ENCODE measurements around the gene DMXL2.

DMXL2 gene

GRCh38 chr15:51647128-51647562, 24.6 kb upstream of the DMXL2 start:
- Histone ChIP-seq H2BK5ac (ENCODE audit: low read length) (no peak overlapping the region), H3K9ac (ENCODE audit: low read depth, low read length, poor library complexity) (no peak overlapping the region), H3K36me3 (replicated peaks in 1 of 2; ENCODE audit: control insufficient read depth in 2 of 2, insufficient read depth in 2 of 2, low read length in 2 of 2) (no peaks in the 10 kb centered on the region), H3K14ac (ENCODE audit: low read length) (no peak overlapping the region), H3K79me1 (ENCODE audit: low read depth, low read length) (no peaks in the 10 kb centered on the region), H3K4me2 (ENCODE audit: insufficient read depth, low read length, poor library complexity, severe bottlenecking) (no peak overlapping the region), H3K27ac (replicated peaks; ENCODE audit: low read length) (no peak overlapping the region), H2BK15ac (ENCODE audit: low read length) (no peak overlapping the region), H2BK12ac (ENCODE audit: low read length) (no peak overlapping the region), H2BK120ac (ENCODE audit: low read depth, low read length) (no peak overlapping the region), H4K91ac (ENCODE audit: low read depth, low read length, poor library complexity) (no peak overlapping the region), H2AK5ac (ENCODE audit: low read depth, low read length) (no peak overlapping the region), H3K18ac (ENCODE audit: low read length) (no peak overlapping the region), H3K27me3 (ENCODE audit: control insufficient read depth in 3 of 3, insufficient read depth in 3 of 3, low read depth in 1 of 3, low read length in 3 of 3) (peaks cover 0 to 16% (median 0%) of the 10 kb centered on the region in 3 experiments), H3K23ac (ENCODE audit: low read depth, low read length, poor library complexity) (no peak overlapping the region), H3K4ac (ENCODE audit: low read length) (no peak overlapping the region), H3K9me3 (replicated peaks in 1 of 2; ENCODE audit: control insufficient read depth in 2 of 2, insufficient read depth in 1 of 2, low read depth in 1 of 2, low read length in 2 of 2) (no peaks in the 10 kb centered on the region), H3K4me3 (ENCODE audit: low read length in 2 of 2) (no peak overlapping the region), H2AFZ (ENCODE audit: low read length) (peak overlapping the region; percentile 12), H3K4me1 (ENCODE audit: control insufficient read depth in 2 of 2, insufficient read depth in 1 of 2, low read depth in 1 of 2, low read length in 2 of 2) (no peaks in the 10 kb centered on the region), H4K8ac (ENCODE audit: low read depth, low read length) (no peak overlapping the region)
- no CpG with 5 or more reads among the region's 3 CpGs for WGBS, 2 donors (ENCODE audit: extremely low coverage in 2 of 2, insufficient read length in 2 of 2, insufficient replicate concordance in 1 of 2)
- DNase-seq (ENCODE audit: low spot score): no peak

DNA sequence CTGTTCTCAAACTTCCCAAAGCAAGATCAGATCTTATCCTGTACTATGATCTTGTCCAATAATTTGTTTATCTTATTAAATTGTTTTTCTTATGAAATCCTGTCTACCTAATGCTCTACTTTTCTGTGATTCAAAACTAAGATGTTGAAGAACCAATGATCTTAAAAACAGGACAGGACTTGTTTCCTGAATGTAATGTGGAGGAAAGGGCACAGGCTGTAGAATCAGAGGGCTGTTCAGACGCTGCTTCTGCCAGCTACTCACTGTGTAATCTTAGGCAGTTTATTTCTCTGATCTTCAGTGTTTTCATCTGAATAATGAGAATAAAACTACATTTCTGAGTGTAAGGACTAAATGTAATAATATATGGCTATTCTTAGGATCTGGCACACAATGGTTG, 20.1 kb upstream of the DMXL2 start:
- H3K27me3 ChIP-seq (ENCODE audit: control insufficient read depth in 3 of 3, insufficient read depth in 3 of 3, low read depth in 1 of 3, low read length in 3 of 3): peaks cover 0 to 12% (median 0%) of the 10 kb centered on the region in 3 experiments
- no peak overlapping the region for H3K18ac ChIP-seq (ENCODE audit: low read length)
- H2BK5ac ChIP-seq (ENCODE audit: low read length): no peak overlapping the region
- H2AFZ ChIP-seq (ENCODE audit: low read length): no peak overlapping the region
- no peak overlapping the region for H3K14ac ChIP-seq (ENCODE audit: low read length)
- H3K79me1 ChIP-seq (ENCODE audit: low read depth, low read length): no peaks in the 10 kb centered on the region
- H3K27ac ChIP-seq (replicated peaks; ENCODE audit: low read length): no peak overlapping the region
- no peak overlapping the region for H3K9ac ChIP-seq (ENCODE audit: low read depth, low read length, poor library complexity)
- no peaks in the 10 kb centered on the region for H3K4me1 ChIP-seq (ENCODE audit: control insufficient read depth in 2 of 2, insufficient read depth in 1 of 2, low read depth in 1 of 2, low read length in 2 of 2)
- no peak overlapping the region for H3K4me3 ChIP-seq (ENCODE audit: low read length in 2 of 2)
- no peak overlapping the region for H4K8ac ChIP-seq (ENCODE audit: low read depth, low read length)
- no peak overlapping the region for H2BK120ac ChIP-seq (ENCODE audit: low read depth, low read length)
- H3K4ac ChIP-seq (ENCODE audit: low read length): no peak overlapping the region
- no peaks in the 10 kb centered on the region for H3K36me3 ChIP-seq (replicated peaks in 1 of 2; ENCODE audit: control insufficient read depth in 2 of 2, insufficient read depth in 2 of 2, low read length in 2 of 2)
- no peak overlapping the region for H3K4me2 ChIP-seq (ENCODE audit: insufficient read depth, low read length, poor library complexity, severe bottlenecking)
- no peak overlapping the region for H4K91ac ChIP-seq (ENCODE audit: low read depth, low read length, poor library complexity)
- DNase-seq (ENCODE audit: low spot score): no peak
- no peak overlapping the region for H2AK5ac ChIP-seq (ENCODE audit: low read depth, low read length)
- H3K23ac ChIP-seq (ENCODE audit: low read depth, low read length, poor library complexity): no peak overlapping the region
- no peak overlapping the region for H2BK15ac ChIP-seq (ENCODE audit: low read length)
- no CpG with 5 or more reads among the region's 1 CpG for WGBS, 2 donors (ENCODE audit: extremely low coverage in 2 of 2, insufficient read length in 2 of 2, insufficient replicate concordance in 1 of 2)
- no peak overlapping the region for H2BK12ac ChIP-seq (ENCODE audit: low read length)
- no peaks in the 10 kb centered on the region for H3K9me3 ChIP-seq (replicated peaks in 1 of 2; ENCODE audit: control insufficient read depth in 2 of 2, insufficient read depth in 1 of 2, low read depth in 1 of 2, low read length in 2 of 2)

- no peak overlapping the region for H3K9ac ChIP-seq (ENCODE audit: low read depth, low read length, poor library complexity)
- H3K18ac ChIP-seq (ENCODE audit: low read length): no peak overlapping the region
- no peak overlapping the region for H3K4ac ChIP-seq (ENCODE audit: low read length)
- no peak overlapping the region for H2AK5ac ChIP-seq (ENCODE audit: low read depth, low read length)
- no peaks in the 10 kb centered on the region for H3K4me1 ChIP-seq (ENCODE audit: control insufficient read depth in 2 of 2, insufficient read depth in 1 of 2, low read depth in 1 of 2, low read length in 2 of 2)
- H2BK5ac ChIP-seq (ENCODE audit: low read length): no peak overlapping the region
- no peaks in the 10 kb centered on the region for H3K9me3 ChIP-seq (replicated peaks in 1 of 2; ENCODE audit: control insufficient read depth in 2 of 2, insufficient read depth in 1 of 2, low read depth in 1 of 2, low read length in 2 of 2)
- H2BK15ac ChIP-seq (ENCODE audit: low read length): no peak overlapping the region
- H3K79me1 ChIP-seq (ENCODE audit: low read depth, low read length): no peaks in the 10 kb centered on the region
- DNase-seq (ENCODE audit: low spot score): no peak
- no peak overlapping the region for H3K4me3 ChIP-seq (ENCODE audit: low read length in 2 of 2)
- H4K91ac ChIP-seq (ENCODE audit: low read depth, low read length, poor library complexity): no peak overlapping the region
- no peak overlapping the region for H3K27ac ChIP-seq (replicated peaks; ENCODE audit: low read length)
- H3K36me3 ChIP-seq (replicated peaks in 1 of 2; ENCODE audit: control insufficient read depth in 2 of 2, insufficient read depth in 2 of 2, low read length in 2 of 2): no peaks in the 10 kb centered on the region
- no peak overlapping the region for H2BK120ac ChIP-seq (ENCODE audit: low read depth, low read length)
- no CpG with 5 or more reads among the region's 4 CpGs for WGBS, 2 donors (ENCODE audit: extremely low coverage in 2 of 2, insufficient read length in 2 of 2, insufficient replicate concordance in 1 of 2)
- H3K4me2 ChIP-seq (ENCODE audit: insufficient read depth, low read length, poor library complexity, severe bottlenecking): no peak overlapping the region
- no peak overlapping the region for H2BK12ac ChIP-seq (ENCODE audit: low read length)
- H3K23ac ChIP-seq (ENCODE audit: low read depth, low read length, poor library complexity): no peak overlapping the region
- H3K27me3 ChIP-seq (ENCODE audit: control insufficient read depth in 3 of 3, insufficient read depth in 3 of 3, low read depth in 1 of 3, low read length in 3 of 3): peaks cover 0 to 12% (median 0%) of the 10 kb centered on the region in 3 experiments
- no peak overlapping the region for H2AFZ ChIP-seq (ENCODE audit: low read length)
- H4K8ac ChIP-seq (ENCODE audit: low read depth, low read length): no peak overlapping the region
- no peak overlapping the region for H3K14ac ChIP-seq (ENCODE audit: low read length)
Measured at GRCh38 chr15:51641490-51642130, 19.0 kb upstream of the DMXL2 start.

DNA sequence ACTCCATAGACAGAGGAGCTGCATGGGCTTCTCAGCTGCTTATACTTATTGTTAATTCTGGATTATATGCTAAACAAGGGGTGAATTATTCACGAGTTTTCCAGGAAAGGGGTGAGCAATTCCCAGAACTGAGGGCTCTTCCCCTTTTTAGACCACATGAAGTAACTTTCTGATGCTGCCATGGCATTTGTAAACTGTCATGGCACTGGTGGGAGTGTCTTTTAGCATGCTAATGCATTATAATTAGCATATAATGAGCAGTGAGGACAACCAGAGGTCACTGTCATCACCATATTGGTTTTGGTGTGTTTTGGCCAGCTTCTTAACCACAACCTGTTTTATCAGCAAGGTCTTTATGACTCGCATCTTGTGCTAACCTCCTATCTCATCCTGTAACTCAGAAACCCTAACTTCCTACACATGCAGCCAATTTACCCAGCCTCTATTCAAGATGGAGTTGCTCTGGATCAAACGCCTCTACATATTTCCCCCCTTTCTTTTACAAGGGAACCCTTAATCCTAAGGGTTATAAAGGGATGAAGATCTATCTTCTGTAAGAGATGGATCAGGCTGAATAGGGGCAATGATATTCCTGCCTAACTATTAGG, 12.1 kb upstream of the DMXL2 start:
- Histone ChIP-seq H3K4ac (ENCODE audit: low read length) (no peak overlapping the region), H2BK5ac (ENCODE audit: low read length) (no peak overlapping the region)
- no CpG with 5 or more reads among the region's 3 CpGs for WGBS, 2 donors (ENCODE audit: extremely low coverage in 2 of 2, insufficient read length in 2 of 2, insufficient replicate concordance in 1 of 2)

More for the DNA sequence above, 12.1 kb upstream of the DMXL2 start:
- Histone ChIP-seq H3K27ac (replicated peaks; ENCODE audit: low read length) (no peak overlapping the region), H3K79me1 (ENCODE audit: low read depth, low read length) (no peaks in the 10 kb centered on the region), H3K4me2 (ENCODE audit: insufficient read depth, low read length, poor library complexity, severe bottlenecking) (no peak overlapping the region), H2BK12ac (ENCODE audit: low read length) (no peak overlapping the region), H3K4me1 (ENCODE audit: control insufficient read depth in 2 of 2, insufficient read depth in 1 of 2, low read depth in 1 of 2, low read length in 2 of 2) (peaks cover 2 to 6% of the 10 kb centered on the region in 2 donors), H4K91ac (ENCODE audit: low read depth, low read length, poor library complexity) (no peak overlapping the region), H3K27me3 (ENCODE audit: control insufficient read depth in 3 of 3, insufficient read depth in 3 of 3, low read depth in 1 of 3, low read length in 3 of 3) (no peaks in the 10 kb centered on the region), H3K23ac (ENCODE audit: low read depth, low read length, poor library complexity) (no peak overlapping the region), H3K9ac (ENCODE audit: low read depth, low read length, poor library complexity) (no peak overlapping the region), H2AFZ (ENCODE audit: low read length) (peak overlapping the region; percentile 41), H3K18ac (ENCODE audit: low read length) (no peak overlapping the region), H4K8ac (ENCODE audit: low read depth, low read length) (no peak overlapping the region), H3K4me3 (ENCODE audit: low read length in 2 of 2) (no peak overlapping the region), H2AK5ac (ENCODE audit: low read depth, low read length) (no peak overlapping the region), H3K9me3 (replicated peaks in 1 of 2; ENCODE audit: control insufficient read depth in 2 of 2, insufficient read depth in 1 of 2, low read depth in 1 of 2, low read length in 2 of 2) (no peaks in the 10 kb centered on the region), H3K14ac (ENCODE audit: low read length) (no peak overlapping the region), H2BK120ac (ENCODE audit: low read depth, low read length) (no peak overlapping the region), H2BK15ac (ENCODE audit: low read length) (no peak overlapping the region), H3K36me3 (replicated peaks in 1 of 2; ENCODE audit: control insufficient read depth in 2 of 2, insufficient read depth in 2 of 2, low read length in 2 of 2) (no peaks in the 10 kb centered on the region)
- DNase-seq (ENCODE audit: low spot score): no peak
